Measurements from ENCODE around the gene TMX3.

Gene TMX3

GRCh38 chr18:68714712-68715496, at the start of gene TMX3:
Gene TMX3 (minus strand): TSS chr18:68715108. CDS start chr18:68714981, 127 bp downstream.
- DNase-seq: peak; percentile 79 to 87 (median 84)

GRCh38 chr18:68764016-68764415, 49.1 kb upstream of the TMX3 start:
- DNase-seq: no peak

- no peak for DNase-seq
Observed at GRCh38 chr18:68763083-68763482, 48.2 kb upstream of the TMX3 start.

DNA sequence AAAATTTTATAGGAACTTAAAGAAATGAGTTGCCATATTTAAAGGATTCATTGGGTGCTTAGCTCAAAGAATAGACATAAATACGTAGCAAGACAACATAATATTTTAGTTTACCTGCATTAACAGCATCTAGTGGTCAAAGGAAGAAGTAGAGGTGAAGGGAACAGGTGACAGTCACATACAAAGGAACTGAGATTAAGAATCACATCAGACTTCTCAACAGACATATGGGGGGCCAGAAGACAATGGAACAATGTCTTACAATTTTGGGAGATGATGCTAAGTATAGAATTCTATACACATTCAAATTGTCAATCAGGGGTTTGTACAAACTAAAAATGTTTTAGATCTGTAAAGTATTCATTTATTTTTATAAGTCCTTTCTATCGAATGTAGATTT, 44.4 kb upstream of the TMX3 start:
- DNase-seq: no peak

DNA sequence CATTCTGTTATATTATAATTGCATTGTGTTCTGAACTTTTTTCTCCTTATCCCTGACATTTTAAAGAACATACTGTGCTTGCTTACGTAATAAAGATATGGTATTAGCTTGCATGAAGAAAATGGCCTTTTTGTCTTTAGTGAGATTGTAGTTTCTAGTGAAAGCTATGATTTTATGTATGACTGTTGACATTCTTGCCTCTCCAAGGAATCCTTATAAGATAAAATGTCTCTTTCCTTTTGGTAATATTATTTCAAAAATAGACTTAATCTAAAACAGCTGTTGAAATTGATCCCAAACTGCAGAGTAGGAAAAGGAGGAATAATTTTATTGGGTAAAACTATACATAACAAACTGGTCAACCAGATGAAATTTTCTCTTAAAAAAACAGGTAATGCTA, 42.2 kb upstream of the TMX3 start:
- no peak for DNase-seq

- no peak for DNase-seq
Observed at GRCh38 chr18:68742206-68742605, 27.3 kb upstream of the TMX3 start.

DNA sequence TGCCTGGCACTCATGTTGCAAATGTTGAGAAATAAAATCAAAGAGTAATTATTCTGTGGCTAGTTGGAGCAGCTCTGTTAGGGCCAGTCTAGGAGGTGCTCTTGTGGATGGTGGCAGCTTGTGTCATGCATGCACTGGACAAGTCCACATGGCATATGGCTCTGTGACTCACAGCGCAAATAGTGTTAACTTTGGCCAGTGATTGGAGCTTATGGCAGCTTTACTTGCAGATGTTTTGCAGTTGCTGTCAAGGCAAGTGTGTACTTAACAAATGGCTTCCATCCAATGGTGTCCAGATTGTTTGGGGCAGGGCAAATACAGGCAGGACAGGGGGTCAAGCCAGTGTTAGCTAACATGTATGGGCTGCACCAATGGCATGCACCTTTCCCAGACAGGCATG, 26.1 kb upstream of the TMX3 start:
- DNase-seq: no peak

DNA sequence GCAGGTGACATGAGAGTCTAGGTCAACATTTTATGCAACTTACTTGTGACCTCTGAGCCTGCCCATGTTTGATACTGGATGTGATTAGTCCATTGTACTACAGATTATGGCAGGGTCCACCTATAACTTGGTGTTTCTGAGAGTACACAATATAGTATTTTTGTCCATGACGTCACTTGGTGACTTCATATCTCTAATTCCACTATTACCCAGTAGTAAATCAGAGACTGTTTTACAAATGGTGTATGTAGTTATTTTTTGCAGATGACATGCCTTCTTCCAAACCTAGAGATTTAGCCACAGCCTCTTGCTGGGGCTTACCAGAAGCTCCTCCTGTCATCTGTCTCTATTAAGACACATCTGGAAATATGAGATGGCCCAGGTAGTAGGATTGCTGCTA, 24.6 kb upstream of the TMX3 start:
- DNase-seq: no peak

- DNase-seq: no peak
Observed at GRCh38 chr18:68738564-68738963, 23.7 kb upstream of the TMX3 start.

GRCh38 chr18:68735483-68736343, 20.8 kb upstream of the TMX3 start:
- DNase-seq: no peak

DNA sequence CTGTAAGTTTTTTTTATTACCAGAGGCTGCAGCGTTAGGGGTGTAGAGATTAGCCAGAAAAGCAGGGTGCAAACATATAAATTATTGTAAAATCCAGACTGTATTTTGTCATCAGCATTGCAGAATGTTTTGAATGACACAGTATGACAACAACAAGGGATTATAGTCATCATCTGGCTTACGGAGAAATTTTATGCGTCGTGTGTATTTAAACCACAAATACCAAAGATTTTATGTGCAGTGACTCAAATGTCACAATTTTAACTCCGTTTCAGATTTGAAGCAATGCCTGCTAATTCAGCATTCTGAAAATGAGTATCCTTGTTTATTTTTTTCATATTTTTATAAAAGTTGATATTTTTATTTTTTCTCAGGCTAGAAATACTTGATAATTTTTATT, 19.4 kb upstream of the TMX3 start:
- no peak for DNase-seq

DNA sequence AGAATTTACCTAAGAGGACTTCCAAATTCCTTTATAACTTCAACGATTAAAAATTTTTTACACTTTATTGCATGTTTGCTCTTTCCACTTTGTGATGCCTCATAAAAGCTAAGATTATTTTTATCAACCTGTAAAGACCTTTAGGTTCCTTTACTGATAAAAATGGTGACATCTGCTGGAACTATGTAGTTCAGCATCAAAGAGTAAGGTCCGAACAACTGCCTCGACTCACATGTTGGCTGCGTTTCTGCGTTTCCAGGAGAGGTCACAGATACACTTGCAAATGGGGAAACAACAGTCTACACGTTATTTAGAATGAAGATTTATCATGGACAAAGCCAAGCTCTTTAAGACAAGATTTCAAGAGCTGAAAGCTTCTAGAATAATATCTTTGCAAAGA, 18.8 kb upstream of the TMX3 start:
- DNase-seq: no peak

DNA sequence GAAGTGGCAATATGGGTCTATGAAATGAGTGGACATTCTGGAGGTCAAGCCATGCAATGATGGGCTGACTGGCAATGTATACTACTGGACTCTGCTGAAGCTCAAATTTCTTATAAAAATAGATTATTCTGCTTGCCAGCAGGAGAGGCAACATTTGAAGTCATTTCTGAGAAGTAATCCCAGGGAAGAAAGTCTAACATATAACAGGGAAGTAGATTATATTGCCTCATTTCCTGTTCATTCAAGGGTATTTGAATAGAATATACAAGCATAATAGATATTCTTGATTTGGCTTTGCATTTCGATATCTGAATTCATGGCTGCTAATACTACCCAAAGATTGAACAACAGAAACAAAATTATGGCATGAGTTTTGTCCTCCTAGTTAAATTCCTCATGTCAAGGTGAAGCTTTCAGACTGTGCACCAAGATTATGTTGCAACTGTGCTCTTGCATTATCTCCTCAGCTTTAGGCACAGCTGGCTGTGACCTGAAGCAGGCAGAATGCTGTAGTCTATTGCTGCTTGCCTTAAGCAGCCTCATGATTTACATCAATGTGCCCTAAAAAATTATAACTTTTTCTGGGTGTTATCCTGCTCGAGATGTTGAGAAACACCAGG, 13.3 kb upstream of the TMX3 start:
- DNase-seq: no peak

- DNase-seq: no peak
Observed at GRCh38 chr18:68727506-68727905, 12.6 kb upstream of the TMX3 start.

DNA sequence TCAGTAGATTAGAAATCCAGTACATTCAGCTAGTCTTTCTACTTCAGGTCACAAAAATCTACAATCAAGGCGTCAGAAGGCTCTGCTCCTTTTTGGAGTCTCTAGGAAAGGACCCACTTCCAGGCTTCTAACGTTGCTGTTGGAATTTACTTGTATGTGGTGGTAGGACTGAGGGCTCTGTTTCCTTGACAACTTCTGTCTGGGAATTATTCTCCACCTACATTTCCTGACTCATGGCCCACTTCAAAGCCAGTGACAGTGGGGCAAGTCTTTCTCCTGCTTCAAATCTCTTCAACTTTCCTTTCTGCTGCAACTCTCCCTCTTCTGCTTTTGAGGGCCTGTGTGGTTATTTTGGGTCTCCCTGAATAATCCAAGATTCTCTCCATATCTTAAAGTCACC, 10.4 kb upstream of the TMX3 start:
- DNase-seq: no peak

- no peak for DNase-seq
Observed at GRCh38 chr18:68724021-68724420, 9.1 kb upstream of the TMX3 start.

GRCh38 chr18:68723539-68723938, 8.6 kb upstream of the TMX3 start:
- no peak for DNase-seq

DNA sequence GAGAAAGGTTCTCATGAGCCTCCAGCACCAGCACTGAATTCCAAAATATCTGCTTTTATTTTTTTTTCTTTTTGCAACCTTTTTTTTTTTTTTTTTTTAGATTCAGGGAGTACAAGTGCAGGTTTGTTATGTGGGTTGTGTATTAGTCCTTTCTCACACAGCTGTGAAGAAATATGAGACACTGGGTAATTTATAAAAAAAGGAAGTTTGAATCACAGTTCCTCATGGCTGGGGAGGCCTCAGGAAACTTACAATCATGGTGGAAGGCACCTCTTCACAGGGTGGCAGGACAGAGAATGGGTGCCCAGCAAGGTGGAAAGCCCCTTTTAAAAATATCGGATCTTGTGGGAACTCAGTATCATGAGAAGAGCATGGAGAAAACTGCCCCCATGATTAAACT, 7.9 kb upstream of the TMX3 start:
- no peak for DNase-seq

- DNase-seq: no peak
Observed at GRCh38 chr18:68721681-68722583, 7.0 kb upstream of the TMX3 start.

DNA sequence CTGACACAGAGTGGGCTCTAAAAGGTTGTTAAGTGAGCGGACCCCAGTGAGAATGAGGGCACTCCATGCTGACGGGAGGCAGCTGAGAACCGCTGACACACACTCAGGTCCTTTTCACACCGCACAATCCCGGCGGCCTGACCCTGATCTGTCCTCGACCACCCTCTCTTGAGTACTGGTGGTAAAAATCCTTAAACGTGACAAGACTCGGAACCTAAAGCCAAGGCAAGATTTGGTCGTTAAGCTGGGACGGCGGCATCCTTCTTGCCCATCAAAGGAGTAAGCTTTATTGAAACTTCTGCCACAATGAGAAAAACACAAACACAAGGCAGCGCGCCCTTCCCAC, 569 bp downstream of the TMX3 start:
- peak in 1 of 4 experiments; percentile 15 for DNase-seq

- DNase-seq: no peak
Observed at GRCh38 chr18:68713796-68714195, 1.1 kb downstream of the TMX3 start.

DNA sequence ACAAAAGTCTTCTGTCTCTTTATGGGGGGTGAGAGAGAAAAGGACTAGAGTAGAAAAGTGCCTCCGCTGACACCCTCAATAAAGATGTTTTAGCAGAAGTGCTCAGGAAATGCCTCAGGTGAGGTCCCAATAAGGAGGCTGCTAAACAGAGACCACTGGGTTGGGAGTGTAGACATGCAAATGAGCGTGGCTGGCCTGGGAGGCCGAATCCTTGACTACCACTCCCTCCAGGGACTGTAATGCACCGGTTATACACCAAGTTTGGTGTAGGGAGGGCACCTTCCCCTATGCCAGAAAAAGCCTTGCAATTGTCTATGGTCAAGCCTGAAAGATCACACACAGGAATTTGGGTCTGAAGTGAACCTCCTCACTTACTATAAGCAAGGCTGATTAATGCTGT, 1.8 kb downstream of the TMX3 start:
- DNase-seq: no peak

GRCh38 chr18:68707646-68708045, 7.3 kb downstream of the TMX3 start:
- DNase-seq: no peak
